Measurements from ENCODE around the gene MAML2.

MAML2 gene

GRCh38 chr11:96036863-96037262 is 306.1 kb downstream of the MAML2 start:
- DNase-seq (ENCODE audit: low spot score), result no peak

- no peak for DNase-seq (ENCODE audit: low spot score)
Measured at GRCh38 chr11:96035740-96036078, 307.3 kb downstream of the MAML2 start.

GRCh38 chr11:96035031-96035739 is 307.8 kb downstream of the MAML2 start:
- no peak for DNase-seq (ENCODE audit: low spot score)

- no peak for DNase-seq (ENCODE audit: low spot score)
Measured at GRCh38 chr11:96033599-96033998, 309.4 kb downstream of the MAML2 start.

- DNase-seq (ENCODE audit: low spot score), result no peak
Measured at GRCh38 chr11:96033095-96033494, 309.9 kb downstream of the MAML2 start.

- no peak for DNase-seq (ENCODE audit: low spot score)
Measured at GRCh38 chr11:96028746-96029145, 314.2 kb downstream of the MAML2 start.

- DNase-seq (ENCODE audit: low spot score), result no peak
Measured at GRCh38 chr11:96027021-96027420, 316.0 kb downstream of the MAML2 start.

GRCh38 chr11:96026310-96026709 is 316.7 kb downstream of the MAML2 start:
- no peak for DNase-seq (ENCODE audit: low spot score)

- no peak for DNase-seq (ENCODE audit: low spot score)
Measured at GRCh38 chr11:96024666-96025065, 318.3 kb downstream of the MAML2 start.

- no peak for DNase-seq (ENCODE audit: low spot score)
Measured at GRCh38 chr11:96023275-96023674, 319.7 kb downstream of the MAML2 start.

- DNase-seq (ENCODE audit: low spot score), result no peak
Measured at GRCh38 chr11:96021901-96022650, 320.9 kb downstream of the MAML2 start.

GRCh38 chr11:96019810-96020747 is 322.9 kb downstream of the MAML2 start:
- DNase-seq (ENCODE audit: low spot score), result no peak

GRCh38 chr11:96019281-96019680 is 323.7 kb downstream of the MAML2 start:
- DNase-seq (ENCODE audit: low spot score), result no peak

- no peak for DNase-seq (ENCODE audit: low spot score)
Measured at GRCh38 chr11:96017856-96018255, 325.1 kb downstream of the MAML2 start.

GRCh38 chr11:96016978-96017502 is 326.0 kb downstream of the MAML2 start:
- DNase-seq (ENCODE audit: low spot score), result no peak

- peak; percentile 34 for DNase-seq (ENCODE audit: low spot score)
Measured at GRCh38 chr11:96015906-96016565, 327.0 kb downstream of the MAML2 start.

GRCh38 chr11:96014217-96014616 is 328.8 kb downstream of the MAML2 start:
- DNase-seq (ENCODE audit: low spot score), result peak; percentile 73

- no peak for DNase-seq (ENCODE audit: low spot score)
Measured at GRCh38 chr11:96013461-96014213, 329.4 kb downstream of the MAML2 start.

- DNase-seq (ENCODE audit: low spot score), result peak; percentile 84
Measured at GRCh38 chr11:96012086-96012824, 330.7 kb downstream of the MAML2 start.

- DNase-seq (ENCODE audit: low spot score), result no peak
Measured at GRCh38 chr11:96010683-96011082, 332.3 kb downstream of the MAML2 start.
